ENCODE results near the gene NOP53. TPM values are rescaled to one million over a fixed set of nuclear protein-coding genes. Genes with fewer than 3 reads are reported as not detected.
A peak's percentile ranks its signal among the peaks of the same experiment; 100 is the strongest.
"Not testable (repeated sequence)": the region's sequence is repeated elsewhere in the genome, so short reads cannot be mapped to it uniquely, and the experiment has no call there.

Gene NOP53
- total RNA-seq, 1 donor = 55.7 TPM

GRCh38 chr19:47798904-47799266 lies 53.5 kb downstream of the NOP53 start:
- H4K20me1 ChIP-seq (ENCODE audit: insufficient read depth, low read length) = no peaks in the 10 kb centered on the region
- no peak overlapping the region for H3K4me2 ChIP-seq (ENCODE audit: insufficient read depth, low read length)
- no peak overlapping the region for H2AFZ ChIP-seq (ENCODE audit: low read length)
- no peak overlapping the region for H3K27ac ChIP-seq (ENCODE audit: low read depth, low read length)
- TF ChIP-seq CTCF (IDR thresholded peaks at IDR 0.05; ENCODE audit: extremely low read depth, low read depth, low read length) = no peak
- H3K4me3 ChIP-seq (ENCODE audit: insufficient read depth, low read length) = no peak overlapping the region
- no peaks in the 10 kb centered on the region for H3K4me1 ChIP-seq (ENCODE audit: insufficient read depth, low read length)
- H3K79me2 ChIP-seq (ENCODE audit: insufficient read depth, low read length) = no peaks in the 10 kb centered on the region
- no peak for DNase-seq (ENCODE audit: insufficient read length, low spot score, missing footprints)
- H3K9me3 ChIP-seq (ENCODE audit: low read depth, low read length) = peaks cover 3% of the 10 kb centered on the region
- no peaks in the 10 kb centered on the region for H3K36me3 ChIP-seq (ENCODE audit: insufficient read depth, low read length)
- no peaks in the 10 kb centered on the region for H3K27me3 ChIP-seq (ENCODE audit: insufficient read depth, low read length)

GRCh38 chr19:47801270-47801669 lies 55.9 kb downstream of the NOP53 start:
- Histone ChIP-seq H3K36me3 (ENCODE audit: insufficient read depth, low read length) (no peaks in the 10 kb centered on the region), H3K4me2 (ENCODE audit: insufficient read depth, low read length) (no peak overlapping the region), H2AFZ (ENCODE audit: low read length) (no peak overlapping the region)

GRCh38 chr19:47802521-47803043 lies 57.2 kb downstream of the NOP53 start:
- no peak for TF ChIP-seq CTCF (IDR thresholded peaks at IDR 0.05; ENCODE audit: extremely low read depth, low read depth, low read length)
- Histone ChIP-seq H3K79me2 (ENCODE audit: insufficient read depth, low read length) (no peaks in the 10 kb centered on the region), H3K4me1 (ENCODE audit: insufficient read depth, low read length) (no peaks in the 10 kb centered on the region), H3K4me3 (ENCODE audit: insufficient read depth, low read length) (no peak overlapping the region), H3K27me3 (ENCODE audit: insufficient read depth, low read length) (no peaks in the 10 kb centered on the region), H3K27ac (ENCODE audit: low read depth, low read length) (no peak overlapping the region), H3K9me3 (ENCODE audit: low read depth, low read length) (peaks cover 3% of the 10 kb centered on the region), H3K4me2 (ENCODE audit: insufficient read depth, low read length) (no peak overlapping the region), H3K36me3 (ENCODE audit: insufficient read depth, low read length) (no peaks in the 10 kb centered on the region), H4K20me1 (ENCODE audit: insufficient read depth, low read length) (no peaks in the 10 kb centered on the region), H2AFZ (ENCODE audit: low read length) (no peak overlapping the region)
- no peak for DNase-seq (ENCODE audit: insufficient read length, low spot score, missing footprints)

More at GRCh38 chr19:47801270-47801669, 55.9 kb downstream of the NOP53 start:
- Histone ChIP-seq H3K4me3 (ENCODE audit: insufficient read depth, low read length) (no peak overlapping the region), H4K20me1 (ENCODE audit: insufficient read depth, low read length) (no peaks in the 10 kb centered on the region), H3K27me3 (ENCODE audit: insufficient read depth, low read length) (no peaks in the 10 kb centered on the region), H3K9me3 (ENCODE audit: low read depth, low read length) (peaks cover 3% of the 10 kb centered on the region), H3K27ac (ENCODE audit: low read depth, low read length) (no peak overlapping the region), H3K79me2 (ENCODE audit: insufficient read depth, low read length) (no peaks in the 10 kb centered on the region), H3K4me1 (ENCODE audit: insufficient read depth, low read length) (no peaks in the 10 kb centered on the region)
- no peak for TF ChIP-seq CTCF (IDR thresholded peaks at IDR 0.05; ENCODE audit: extremely low read depth, low read depth, low read length)
- DNase-seq (ENCODE audit: insufficient read length, low spot score, missing footprints) = no peak

GRCh38 chr19:47803148-47803547 lies 57.8 kb downstream of the NOP53 start:
- H3K36me3 ChIP-seq (ENCODE audit: insufficient read depth, low read length); H3K79me2 ChIP-seq (ENCODE audit: insufficient read depth, low read length); H3K27me3 ChIP-seq (ENCODE audit: insufficient read depth, low read length); H3K4me3 ChIP-seq (ENCODE audit: insufficient read depth, low read length); H4K20me1 ChIP-seq (ENCODE audit: insufficient read depth, low read length); H3K4me1 ChIP-seq (ENCODE audit: insufficient read depth, low read length); H3K4me2 ChIP-seq (ENCODE audit: insufficient read depth, low read length); H3K9me3 ChIP-seq (ENCODE audit: low read depth, low read length); H3K27ac ChIP-seq (ENCODE audit: low read depth, low read length); H2AFZ ChIP-seq (ENCODE audit: low read length); DNase-seq (ENCODE audit: insufficient read length, low spot score, missing footprints): not testable (repeated sequence)

- H3K9me3 ChIP-seq (ENCODE audit: low read depth, low read length); H2AFZ ChIP-seq (ENCODE audit: low read length); H3K79me2 ChIP-seq (ENCODE audit: insufficient read depth, low read length); H3K4me3 ChIP-seq (ENCODE audit: insufficient read depth, low read length); H3K36me3 ChIP-seq (ENCODE audit: insufficient read depth, low read length); H3K27ac ChIP-seq (ENCODE audit: low read depth, low read length); H3K27me3 ChIP-seq (ENCODE audit: insufficient read depth, low read length); H3K4me2 ChIP-seq (ENCODE audit: insufficient read depth, low read length); DNase-seq (ENCODE audit: insufficient read length, low spot score, missing footprints); H3K4me1 ChIP-seq (ENCODE audit: insufficient read depth, low read length); H4K20me1 ChIP-seq (ENCODE audit: insufficient read depth, low read length): not testable (repeated sequence)
Measured at GRCh38 chr19:47803671-47804070, 58.3 kb downstream of the NOP53 start.

GRCh38 chr19:47804451-47804850 lies 59.1 kb downstream of the NOP53 start, which contains the start of gene TPRX1:
TSS of gene TPRX1 (minus strand) at chr19:47804551. CDS start at chr19:47804539, 12 bp downstream.
- not testable (repeated sequence) for H4K20me1 ChIP-seq (ENCODE audit: insufficient read depth, low read length); H3K9me3 ChIP-seq (ENCODE audit: low read depth, low read length); H2AFZ ChIP-seq (ENCODE audit: low read length); H3K79me2 ChIP-seq (ENCODE audit: insufficient read depth, low read length); H3K27ac ChIP-seq (ENCODE audit: low read depth, low read length); H3K4me1 ChIP-seq (ENCODE audit: insufficient read depth, low read length); H3K36me3 ChIP-seq (ENCODE audit: insufficient read depth, low read length); H3K4me3 ChIP-seq (ENCODE audit: insufficient read depth, low read length); H3K27me3 ChIP-seq (ENCODE audit: insufficient read depth, low read length); H3K4me2 ChIP-seq (ENCODE audit: insufficient read depth, low read length)
- DNase-seq (ENCODE audit: insufficient read length, low spot score, missing footprints) = peak; percentile 19

Data from osteoblast (primary cell).